Neural progenitor cell (in vitro differentiated cells): Measurements from ENCODE around the gene TMCC3.

Experiments
- EZH2 ChIP-seq: fragments of 200-600 bp; sonication (generic); IDR thresholded peaks from 2 replicates; pipeline ENCODE4 v1.6.1; 2017; ENCODE audit warnings: antibody characterized with exemption, mild to moderate bottlenecking, moderate library complexity
- EZH2phosphoT487 ChIP-seq: fragments of 200-600 bp; sonication (generic); IDR thresholded peaks from 2 replicates; pipeline ENCODE4 v1.6.1; 2017; ENCODE audit warnings: antibody characterized with exemption
- TF ChIP-seq, protein P1 (sequence below): fragments of 200-600 bp; sonication (generic); IDR thresholded peaks from 2 replicates; pipeline ENCODE4 v1.5.1; 2017; ENCODE audit warnings: antibody characterized with exemption, mild to moderate bottlenecking

DNA sequence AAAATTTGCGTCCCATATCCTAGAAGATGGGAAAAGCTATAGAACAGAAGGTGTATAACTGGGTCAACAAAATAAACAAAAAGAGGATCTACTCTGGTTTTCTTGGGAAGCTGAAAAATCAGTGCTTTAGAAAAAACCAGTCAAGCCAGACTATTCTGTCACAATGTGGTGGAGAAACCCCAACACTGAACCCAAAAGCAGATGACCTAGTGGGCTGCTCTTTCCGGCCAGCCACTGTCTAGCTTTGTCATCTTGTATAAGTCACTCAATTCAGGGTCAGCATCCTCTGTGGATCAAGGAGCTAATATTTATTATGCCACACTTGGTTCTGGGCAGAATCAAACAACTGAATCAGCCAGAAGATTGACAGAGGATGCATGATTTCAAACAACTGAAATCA lies 26.6 kb upstream of the TMCC3 start:
- TF ChIP-seq, protein P1, sequence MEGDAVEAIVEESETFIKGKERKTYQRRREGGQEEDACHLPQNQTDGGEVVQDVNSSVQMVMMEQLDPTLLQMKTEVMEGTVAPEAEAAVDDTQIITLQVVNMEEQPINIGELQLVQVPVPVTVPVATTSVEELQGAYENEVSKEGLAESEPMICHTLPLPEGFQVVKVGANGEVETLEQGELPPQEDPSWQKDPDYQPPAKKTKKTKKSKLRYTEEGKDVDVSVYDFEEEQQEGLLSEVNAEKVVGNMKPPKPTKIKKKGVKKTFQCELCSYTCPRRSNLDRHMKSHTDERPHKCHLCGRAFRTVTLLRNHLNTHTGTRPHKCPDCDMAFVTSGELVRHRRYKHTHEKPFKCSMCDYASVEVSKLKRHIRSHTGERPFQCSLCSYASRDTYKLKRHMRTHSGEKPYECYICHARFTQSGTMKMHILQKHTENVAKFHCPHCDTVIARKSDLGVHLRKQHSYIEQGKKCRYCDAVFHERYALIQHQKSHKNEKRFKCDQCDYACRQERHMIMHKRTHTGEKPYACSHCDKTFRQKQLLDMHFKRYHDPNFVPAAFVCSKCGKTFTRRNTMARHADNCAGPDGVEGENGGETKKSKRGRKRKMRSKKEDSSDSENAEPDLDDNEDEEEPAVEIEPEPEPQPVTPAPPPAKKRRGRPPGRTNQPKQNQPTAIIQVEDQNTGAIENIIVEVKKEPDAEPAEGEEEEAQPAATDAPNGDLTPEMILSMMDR, result no peak
- TF ChIP-seq EZH2 (no peak), EZH2phosphoT487 (no peak)
